Motor neuron (in vitro differentiated cells): ENCODE data around the gene ADGRL3. TPM values are rescaled to one million over a fixed set of nuclear protein-coding genes. Genes with fewer than 3 reads are reported as not detected.

Experiments used
- ATAC-seq, 8 experiments: fragments of 200-7000 bp; cut with Tn5 transposase; replicated peaks in 6 of 8; 2 replicates each; pipeline ENCODE4 v1.8.0; 2021; ENCODE audit warnings: mild to moderate bottlenecking in 8 of 8, moderate library complexity in 8 of 8
- H3K27ac ChIP-seq, 2 donors: fragments of 250-450 bp; sonication (Bioruptor Pico); 2 replicates each; pipeline ENCODE4 v1.9.0; 2021; ENCODE audit warnings: antibody characterized with exemption in 2 of 2, mild to moderate bottlenecking in 2 of 2, moderate library complexity in 1 of 2
- H3K4me1 ChIP-seq, 2 donors: fragments of 250-450 bp; sonication (Bioruptor Pico); replicated peaks in 1 of 2; 2 replicates each; pipeline ENCODE4 v1.6.1; 2021; ENCODE audit warnings: antibody characterized with exemption in 2 of 2, mild to moderate bottlenecking in 2 of 2, moderate library complexity in 1 of 2
- H3K4me3 ChIP-seq, 5 donors: fragments of 250-450 bp; sonication (Bioruptor Pico); 2 replicates each; pipeline ENCODE4 v1.9.0; 2021; ENCODE audit warnings: antibody characterized with exemption in 5 of 5, mild to moderate bottlenecking in 5 of 5, moderate library complexity in 4 of 5
- WGBS, 10 experiments: fragments of 450-650 bp; shearing (Covaris generic); methylation state at CpG; one replicate each; pipeline ENCODE4 v1.0.0; 2022; 5-methylcytosine and 5-hydroxymethylcytosine counted together
- in situ Hi-C, 9 experiments: fragments of 400-800 bp; cut with MboI; loops; one replicate each; pipeline ENCODE4 v1.15.0; 2021; ENCODE audit warnings: low sequenced_read_pairs in 9 of 9, low pct_unique_long_range_greater_than_20kb in 2 of 9; ENCODE audit not compliant: unreplicated experiment in 9 of 9
- total RNA-seq, 8 experiments: library from RNA; unstranded; fragments of 300-600 nt; gene quantifications; 2 replicates each; pipeline versions ENCODE4 v1.2.3 to v1.2.4, GENCODE V29; 2022

The ADGRL3 gene
- total RNA-seq, 8 experiments from 2014 or later, result 0.15 to 117 (median 70.8) TPM

GRCh38 chr4:61511716-61512488, 311.8 kb downstream of the ADGRL3 start:
- Histone ChIP-seq H3K4me3 (no peak overlapping the region), H3K27ac (no peak overlapping the region), H3K4me1 (peaks cover 3 to 8% of the 10 kb centered on the region in 2 donors)
- in situ Hi-C loops, result no loop called here
- WGBS, 10 experiments, result 7 to 100% (median 91%) methylated on average over 1 to 2 of the region's 2 CpGs
- no peak for ATAC-seq

GRCh38 chr4:61514991-61515390, 314.9 kb downstream of the ADGRL3 start:
- in situ Hi-C loops, result no loop called here
- no peak for ATAC-seq
- Histone ChIP-seq H3K27ac (no peak overlapping the region), H3K4me3 (no peak overlapping the region), H3K4me1 (peaks cover 3% of the 10 kb centered on the region in 2 donors)
- WGBS, 10 experiments, result 0 to 69% (median 51%) methylated on average over 2 of the region's 2 CpGs; no CpG with 5 or more reads in 1 of the 10 experiments

GRCh38 chr4:61517144-61517543, 317.0 kb downstream of the ADGRL3 start:
- ATAC-seq, result peak in 1 of 8 experiments; percentile 44
- WGBS, 10 experiments, result 7 to 100% (median 84%) methylated on average over 2 to 13 of the region's 20 CpGs; no CpG with 5 or more reads in 6 of the 10 experiments
- H3K4me1 ChIP-seq, result peaks cover 3% of the 10 kb centered on the region in 2 donors
- in situ Hi-C loops, result no loop called here
- no peak overlapping the region for H3K4me3 ChIP-seq
- no peak overlapping the region for H3K27ac ChIP-seq

GRCh38 chr4:61520166-61520565, 320.0 kb downstream of the ADGRL3 start:
- in situ Hi-C loops, result no loop called here
- H3K27ac ChIP-seq, result no peak overlapping the region
- no peak for ATAC-seq
- H3K4me1 ChIP-seq, result peaks cover 3 to 10% of the 10 kb centered on the region in 2 donors
- H3K4me3 ChIP-seq, result no peak overlapping the region

GRCh38 chr4:61520681-61521160, 320.6 kb downstream of the ADGRL3 start:
- peak in 2 of 8 experiments; percentile 21 to 45 for ATAC-seq
- peaks cover 3 to 10% of the 10 kb centered on the region in 2 donors for H3K4me1 ChIP-seq
- no peak overlapping the region for H3K27ac ChIP-seq
- WGBS, 10 experiments, result 0 to 88% (median 80%) methylated on average over 1 of the region's 1 CpG; no CpG with 5 or more reads in 5 of the 10 experiments
- H3K4me3 ChIP-seq, result no peak overlapping the region
- in situ Hi-C loops, result no loop called here

- Histone ChIP-seq H3K4me1 (peaks cover 3 to 7% of the 10 kb centered on the region in 2 donors), H3K4me3 (no peak overlapping the region), H3K27ac (no peak overlapping the region)
- no peak for ATAC-seq
- WGBS, 10 experiments, result 0 to 100% (median 100%) methylated on average over 1 of the region's 1 CpG; no CpG with 5 or more reads in 3 of the 10 experiments
- in situ Hi-C loops, result no loop called here
These were observed 321.3 kb downstream of the ADGRL3 start for GRCh38 chr4:61521451-61521850.

- Histone ChIP-seq H3K27ac (no peak overlapping the region), H3K4me3 (no peak overlapping the region), H3K4me1 (peaks cover 3 to 7% of the 10 kb centered on the region in 2 donors)
- in situ Hi-C loops, result no loop called here
- 81 to 100% (median 93%) methylated on average over 2 of the region's 2 CpGs; no CpG with 5 or more reads in 4 of the 10 experiments for WGBS, 10 experiments
- ATAC-seq, result no peak
These were observed 322.2 kb downstream of the ADGRL3 start for GRCh38 chr4:61522312-61522711.

GRCh38 chr4:61527888-61528287, 327.8 kb downstream of the ADGRL3 start:
- no peak overlapping the region for H3K4me3 ChIP-seq
- in situ Hi-C loops, result no loop called here
- H3K4me1 ChIP-seq, result peaks cover 3 to 19% of the 10 kb centered on the region in 2 donors
- peak in 5 of 8 experiments; percentile 68 to 81 (median 73) for ATAC-seq
- no peak overlapping the region for H3K27ac ChIP-seq
- 8 to 100% (median 47%) methylated on average over 1 to 4 of the region's 4 CpGs for WGBS, 10 experiments

- in situ Hi-C loops, result no loop called here
- peaks cover 3 to 20% of the 10 kb centered on the region in 2 donors for H3K4me1 ChIP-seq
- WGBS, 10 experiments, result 83 to 100% (median 100%) methylated on average over 1 of the region's 1 CpG; no CpG with 5 or more reads in 6 of the 10 experiments
- no peak overlapping the region for H3K27ac ChIP-seq
- no peak for ATAC-seq
- H3K4me3 ChIP-seq, result no peak overlapping the region
These were observed 328.5 kb downstream of the ADGRL3 start for GRCh38 chr4:61528595-61528994.

- H3K27ac ChIP-seq, result no peak overlapping the region
These were observed 331.1 kb downstream of the ADGRL3 start for GRCh38 chr4:61531188-61531587.

GRCh38 chr4:61532336-61533000, 332.3 kb downstream of the ADGRL3 start:
- Histone ChIP-seq H3K27ac (no peak overlapping the region), H3K4me3 (no peak overlapping the region), H3K4me1 (peaks cover 3 to 20% of the 10 kb centered on the region in 2 donors)
- WGBS, 10 experiments, result 17 to 67% (median 37%) methylated on average over 1 to 13 of the region's 14 CpGs; no CpG with 5 or more reads in 1 of the 10 experiments
- in situ Hi-C loops, result no loop called here
- peak in 5 of 8 experiments; percentile 72 to 88 (median 82) for ATAC-seq

More at GRCh38 chr4:61531188-61531587, 331.1 kb downstream of the ADGRL3 start:
- H3K4me3 ChIP-seq, result no peak overlapping the region
- in situ Hi-C loops, result no loop called here
- ATAC-seq, result peak in 1 of 8 experiments; percentile 28
- peaks cover 3 to 20% of the 10 kb centered on the region in 2 donors for H3K4me1 ChIP-seq
- WGBS, 10 experiments, result 34 to 96% (median 77%) methylated on average over 2 to 5 of the region's 5 CpGs

- ATAC-seq, result no peak
- H3K4me3 ChIP-seq, result no peak overlapping the region
- no peak overlapping the region for H3K27ac ChIP-seq
- in situ Hi-C loops, result no loop called here
- WGBS, 10 experiments, result 0 to 100% (median 69%) methylated on average over 1 of the region's 1 CpG; no CpG with 5 or more reads in 2 of the 10 experiments
- peaks cover 3 to 19% of the 10 kb centered on the region in 2 donors for H3K4me1 ChIP-seq
These were observed 333.0 kb downstream of the ADGRL3 start for GRCh38 chr4:61533140-61533539.

- in situ Hi-C loops, result no loop called here
- no peak overlapping the region for H3K4me3 ChIP-seq
- peaks cover 0 to 4% of the 10 kb centered on the region in 2 donors for H3K4me1 ChIP-seq
- no peak for ATAC-seq
- H3K27ac ChIP-seq, result no peak overlapping the region
- 0 to 100% (median 58%) methylated on average over 1 to 2 of the region's 2 CpGs; no CpG with 5 or more reads in 4 of the 10 experiments for WGBS, 10 experiments
These were observed 340.8 kb downstream of the ADGRL3 start for GRCh38 chr4:61540944-61541343.
